Activated naive CD4-positive, alpha-beta T cell treated with Interleukin-2 at 50 U/mL for 16 hours (primary cell): ENCODE measurements around the gene HGS.

Source experiments
- DNase-seq: peaks from one replicate; pipeline ENCODE4 v3.0.0-alpha.2; 2020

HGS gene

DNA sequence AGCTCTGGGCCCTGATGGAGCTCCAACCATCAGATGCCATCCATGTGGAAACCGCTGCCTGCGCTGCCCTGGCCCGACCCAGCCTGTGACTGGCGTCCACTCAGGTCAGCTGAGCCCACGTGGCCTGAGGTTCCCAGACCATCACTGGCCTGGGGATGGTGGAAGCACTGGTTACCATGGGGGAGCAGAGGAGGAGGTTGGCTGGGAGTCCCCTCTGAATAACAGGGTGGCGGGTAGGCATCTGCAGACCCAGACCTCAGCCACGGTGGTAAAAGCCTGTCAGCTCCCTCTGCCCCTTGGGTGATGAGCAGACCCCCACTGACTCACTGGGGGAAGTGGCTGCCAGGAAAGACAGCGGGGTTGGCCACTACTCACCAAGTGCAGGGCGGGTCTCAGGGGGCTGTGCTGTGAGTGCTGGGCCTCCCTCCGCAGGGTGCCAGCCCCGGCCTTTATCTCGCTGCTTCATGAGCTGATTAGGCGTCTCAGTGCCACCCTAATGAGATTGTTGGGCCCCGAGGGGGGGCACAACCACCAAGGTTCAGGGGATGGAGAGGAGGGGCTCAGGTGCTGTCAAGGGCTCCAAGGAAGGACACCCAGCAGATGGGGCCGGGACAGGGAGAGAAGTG is 27.6 kb upstream of the HGS start, which contains the start of gene PDE6G:
TSS of gene PDE6G (minus strand) at position 425 of the 626 bp plus-strand sequence. CDS start 3,237 bp downstream, outside the sequence.
- DNase-seq, result no peak

DNA sequence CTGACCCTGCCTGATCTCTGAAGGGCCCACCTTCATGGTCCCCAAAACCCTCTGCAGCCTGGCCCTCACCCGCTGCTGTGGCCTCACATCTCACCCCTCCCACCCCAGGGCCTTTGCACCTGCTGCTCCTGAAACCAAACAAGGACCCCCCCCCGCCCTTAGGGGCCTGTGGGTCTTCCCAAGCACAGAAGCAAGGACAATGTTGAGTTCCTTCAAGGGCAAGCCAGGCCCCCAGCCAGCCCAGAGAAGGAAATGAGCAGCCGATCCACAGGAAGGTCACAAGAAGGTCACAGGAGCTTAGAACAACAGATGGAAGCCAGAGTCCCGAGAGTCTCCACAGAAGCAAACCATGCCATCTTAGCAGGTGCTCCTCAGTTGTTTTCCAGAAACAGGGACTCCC is 27.0 kb upstream of the HGS start:
- no peak for DNase-seq

DNA sequence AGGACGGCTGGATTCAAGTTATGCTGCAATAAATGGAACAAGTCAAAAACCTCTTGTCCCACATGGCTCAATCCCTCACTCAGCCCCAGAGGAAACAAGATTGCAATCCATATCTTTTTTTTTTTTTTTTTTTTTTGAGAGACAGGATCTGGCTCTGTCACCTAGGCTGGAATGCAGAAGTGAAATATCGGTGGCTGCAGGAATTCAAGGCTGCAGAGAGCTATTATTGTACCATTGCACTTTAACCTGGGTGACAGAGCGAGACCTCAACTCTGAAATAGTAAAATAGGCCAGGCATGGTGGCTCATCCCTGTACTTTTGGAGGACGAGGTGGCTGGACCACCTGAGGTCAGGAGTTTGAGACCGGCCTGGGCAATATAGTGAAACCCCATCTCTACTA is 24.8 kb upstream of the HGS start:
- no peak for DNase-seq

DNA sequence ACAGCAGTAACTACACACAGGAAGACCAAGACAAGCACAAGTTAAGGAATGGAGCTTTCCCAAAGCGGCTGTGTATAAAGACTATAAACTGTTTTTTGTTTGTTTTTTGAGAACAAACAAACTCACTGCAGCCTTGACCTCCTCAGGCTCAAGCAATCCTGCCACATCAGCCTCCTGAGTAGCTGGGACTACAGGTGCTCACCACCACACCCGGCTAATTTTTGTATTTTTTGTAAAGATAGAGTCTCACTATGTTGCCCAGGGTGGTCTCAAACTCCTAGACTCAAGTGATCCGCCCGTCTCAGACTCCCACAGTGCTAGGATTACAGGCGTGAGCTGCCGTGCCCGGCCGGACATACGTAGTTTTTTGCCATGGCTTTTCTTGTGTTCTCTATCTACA is 23.4 kb upstream of the HGS start:
- no peak for DNase-seq

DNA sequence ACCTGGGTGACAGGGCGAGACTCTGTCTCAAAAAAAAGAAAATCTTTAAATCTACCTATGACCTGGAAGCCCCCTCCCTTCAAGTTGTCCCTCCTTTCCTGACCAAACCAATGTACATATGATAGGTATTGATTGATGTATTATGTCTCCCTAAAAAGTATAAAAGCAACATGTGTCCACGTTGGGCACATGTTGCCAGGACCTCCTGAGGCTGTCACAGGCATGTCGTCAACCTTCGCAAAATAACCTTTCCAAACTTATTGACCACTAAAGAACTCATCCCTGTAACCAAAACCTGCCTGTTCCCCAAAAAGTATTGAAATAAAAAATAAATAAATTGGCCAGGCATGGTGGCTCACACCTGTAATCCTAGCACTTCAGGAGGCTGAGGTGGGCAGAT is 21.8 kb upstream of the HGS start:
- DNase-seq, result no peak

DNA sequence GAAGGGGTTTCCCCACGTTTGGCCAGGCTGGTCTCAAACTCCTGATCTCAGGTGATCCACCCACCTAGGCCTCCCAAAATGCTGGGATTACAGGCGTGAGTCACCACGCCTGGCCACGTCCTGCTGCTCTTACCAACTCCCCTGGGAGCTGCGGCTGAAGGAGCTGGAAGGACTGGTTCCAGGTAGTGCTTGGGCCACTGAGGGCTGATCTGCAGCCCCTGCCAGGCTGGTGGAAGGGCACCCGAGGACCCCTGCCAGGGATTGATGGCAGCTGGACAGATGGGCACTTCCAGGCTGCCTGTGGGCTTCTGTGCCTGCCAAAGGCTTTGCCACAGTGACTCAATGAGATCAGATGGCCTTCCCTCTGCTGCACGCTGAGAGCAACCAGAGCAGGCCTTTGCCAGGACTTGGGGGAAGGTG is 19.8 kb upstream of the HGS start:
- no peak for DNase-seq

DNA sequence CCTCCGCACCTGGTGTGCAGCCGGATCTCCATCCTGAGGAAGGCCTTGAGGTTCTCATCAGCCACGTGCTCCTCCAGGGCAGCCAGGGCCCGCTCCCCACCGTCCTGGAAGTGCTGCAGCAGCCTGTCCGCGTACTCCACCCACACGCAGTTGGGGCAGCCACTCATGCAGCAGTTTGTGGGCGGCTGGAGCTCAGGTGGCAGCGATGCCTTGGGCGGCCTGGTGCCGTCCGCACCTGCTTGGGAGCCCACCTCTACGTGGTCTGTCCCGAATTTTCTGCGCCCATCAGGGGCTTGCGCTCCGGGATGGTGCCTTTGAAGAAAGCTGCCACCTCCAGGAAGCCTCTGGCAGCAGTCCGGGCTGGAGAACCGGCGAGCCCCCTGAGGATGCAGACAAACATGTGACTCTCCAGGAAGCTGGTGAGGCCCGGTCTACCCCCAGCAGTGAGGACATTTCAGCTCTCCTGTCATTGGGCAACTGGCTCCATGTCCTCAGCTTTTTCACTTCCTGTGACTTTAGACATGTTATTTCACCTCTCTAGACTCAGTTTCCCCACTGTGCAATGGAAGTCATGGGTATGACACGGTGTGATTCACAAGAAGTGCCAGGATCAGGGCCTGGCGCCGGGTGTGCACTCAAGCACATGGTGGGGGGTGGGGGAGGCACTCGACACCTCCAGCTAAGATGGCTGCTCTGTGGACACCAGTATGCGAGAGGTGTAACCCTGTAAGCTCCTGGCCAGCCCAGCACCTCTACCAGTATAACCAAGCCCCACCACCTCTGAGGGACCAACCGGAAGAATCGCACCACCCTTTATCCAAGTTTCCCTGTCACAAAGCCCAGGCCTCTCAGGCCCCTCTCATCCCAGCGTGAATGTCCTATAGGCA is 18.4 kb upstream of the HGS start:
- DNase-seq, result peak; percentile 67

DNA sequence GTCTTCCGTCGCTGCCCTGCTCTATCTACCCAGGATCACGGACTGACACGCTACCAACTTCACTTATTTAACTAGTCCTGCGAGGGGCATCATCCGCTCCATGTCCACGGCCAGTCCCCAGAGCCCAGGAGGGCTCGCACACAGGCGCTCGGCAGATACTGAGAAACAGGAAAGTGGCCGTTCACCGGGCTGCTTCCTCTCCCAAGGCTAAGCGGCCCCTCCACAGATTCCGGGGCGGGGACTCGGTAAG is 17.8 kb upstream of the HGS start:
- DNase-seq, result no peak

DNA sequence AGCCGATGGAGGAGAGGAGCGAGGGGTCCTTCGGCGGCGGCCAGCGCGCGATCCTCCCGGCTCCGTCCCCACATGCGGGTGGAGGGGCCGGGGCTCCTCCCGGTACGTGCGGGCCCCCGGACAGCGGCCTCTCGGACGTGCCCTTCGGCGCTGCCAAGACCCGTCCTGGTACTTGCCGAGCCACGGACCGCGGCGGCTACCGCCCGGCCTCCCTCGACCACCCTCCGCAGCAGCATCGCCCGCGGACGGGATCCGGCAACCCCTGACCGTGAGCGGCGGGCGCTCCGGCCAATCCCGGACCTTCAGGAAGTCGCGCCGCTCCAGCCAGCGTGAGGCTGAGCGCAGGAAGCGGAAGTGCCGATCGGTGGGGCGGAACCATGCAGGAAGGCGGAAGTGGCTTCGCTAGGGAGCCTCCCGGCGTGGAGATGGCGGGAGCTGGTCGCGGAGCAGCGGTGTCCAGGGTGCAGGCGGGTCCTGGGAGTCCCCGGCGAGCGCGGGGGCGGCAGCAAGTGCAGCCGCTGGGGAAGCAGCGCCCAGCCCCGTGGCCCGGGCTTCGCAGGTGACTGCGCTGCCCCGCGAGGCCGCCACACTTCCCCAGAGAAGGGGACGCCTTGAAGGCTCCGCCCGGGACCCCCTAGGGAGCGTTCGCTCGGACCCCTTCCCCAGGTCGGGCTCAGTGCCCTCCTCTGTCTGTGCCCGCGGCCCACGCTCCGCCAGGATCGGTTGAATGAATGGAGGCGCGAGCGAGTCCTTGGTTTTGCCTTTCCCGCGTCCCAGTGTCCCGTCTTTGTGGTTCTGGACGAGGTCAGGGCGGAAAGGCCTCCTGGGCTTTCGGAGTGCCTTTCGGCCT is 17.2 kb upstream of the HGS start, which contains the start of the genes CCDC137 and OXLD1:
TSS of gene CCDC137 (plus strand) at position 396 of the 850 bp plus-strand sequence. CDS start at position 426, 30 bp downstream.
TSS of gene OXLD1 (minus strand) at position 264 of the 850 bp plus-strand sequence. CDS start at position 236, 28 bp downstream.
- peak; percentile 95 for DNase-seq

DNA sequence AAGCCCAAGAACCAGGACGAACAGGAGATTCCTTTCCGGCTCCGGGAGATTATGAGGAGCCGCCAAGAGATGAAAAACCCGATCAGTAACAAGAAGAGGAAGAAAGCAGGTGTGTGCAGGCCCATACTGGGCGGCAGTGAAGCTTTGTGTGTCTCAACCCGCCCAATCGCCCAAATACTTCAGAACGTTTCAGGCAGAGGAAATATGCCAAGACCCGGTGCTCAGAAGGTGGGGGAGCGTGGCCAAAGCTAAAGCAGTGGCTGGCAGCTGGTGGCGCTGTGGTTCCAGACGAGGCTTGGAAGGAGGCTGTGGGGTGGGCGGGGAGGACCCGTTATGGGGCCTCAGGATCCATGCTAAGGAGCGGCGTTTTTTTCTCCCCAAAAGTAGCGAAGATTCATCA is 16.1 kb upstream of the HGS start:
- DNase-seq, result no peak

DNA sequence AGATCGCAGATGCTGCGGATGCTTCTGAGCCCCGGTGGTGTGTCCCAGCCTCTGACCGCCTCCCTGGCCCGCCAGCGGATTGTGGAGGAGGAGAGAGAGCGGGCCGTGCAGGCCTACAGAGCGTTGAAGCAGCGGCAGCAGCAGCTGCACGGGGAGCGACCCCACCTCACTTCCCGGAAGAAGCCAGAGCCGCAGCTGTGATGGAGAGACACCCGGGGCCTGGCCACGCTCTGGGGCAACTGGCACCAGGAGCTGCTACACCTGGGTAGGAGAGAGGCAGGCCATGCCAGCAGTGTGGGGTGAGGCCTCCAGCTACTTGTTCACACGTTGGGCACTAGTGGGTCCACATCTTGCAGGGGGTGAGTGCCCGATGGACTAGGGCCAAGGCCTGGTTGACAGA is 11.3 kb upstream of the HGS start:
- DNase-seq, result no peak

DNA sequence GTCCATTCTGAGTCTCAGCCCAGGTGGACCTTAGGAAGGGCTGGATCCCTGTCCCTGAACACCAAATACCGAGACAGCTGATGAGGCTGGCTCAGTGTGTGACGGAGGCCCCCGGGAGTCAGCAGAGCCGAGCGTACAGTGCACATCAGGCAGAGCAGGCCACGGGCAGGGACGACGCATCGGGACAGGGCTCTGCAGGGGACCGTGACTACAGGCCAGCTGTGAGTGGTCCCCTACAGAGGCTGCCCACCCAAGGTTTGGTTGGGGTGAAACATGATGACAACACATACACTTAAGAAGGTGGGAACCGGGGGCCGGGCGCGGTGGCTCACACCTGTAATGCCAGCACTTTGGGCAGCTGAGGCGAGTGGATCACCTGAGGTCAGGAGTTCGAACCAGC is 10.9 kb upstream of the HGS start:
- no peak for DNase-seq

DNA sequence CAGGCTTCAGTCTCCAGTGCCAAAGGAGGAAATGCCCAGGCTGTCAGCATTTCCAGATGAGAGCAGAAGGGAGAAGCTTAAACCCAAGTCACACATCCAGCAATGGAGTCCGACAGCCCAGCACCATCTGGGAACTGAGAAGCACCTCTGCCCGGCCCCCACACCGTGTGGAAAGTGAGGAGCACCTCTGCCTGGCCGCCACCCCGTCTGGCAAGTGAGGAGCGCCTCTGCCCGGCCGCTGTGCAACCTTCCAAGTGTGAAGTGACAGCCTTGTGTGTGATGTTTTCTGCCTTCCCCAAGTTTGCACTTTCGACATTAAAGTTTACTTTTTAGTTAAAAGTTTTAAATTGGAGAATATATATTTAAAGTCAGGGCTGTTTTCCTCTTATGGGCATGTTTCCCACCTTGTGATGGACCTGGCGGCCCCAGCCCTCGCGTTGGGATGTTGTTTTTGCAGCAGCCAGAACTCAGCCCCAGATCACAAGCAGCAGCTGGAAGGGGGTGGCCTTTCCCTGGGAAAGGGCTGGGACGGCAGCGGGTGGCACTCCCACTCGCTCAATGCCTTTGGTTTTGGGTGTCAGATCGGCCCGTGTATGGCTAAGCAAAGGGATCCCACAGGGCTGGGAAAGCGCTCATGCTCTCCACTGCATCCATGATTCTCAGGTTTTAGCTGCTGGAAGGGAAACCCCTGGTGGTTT is 10.1 kb upstream of the HGS start:
- DNase-seq, result no peak

DNA sequence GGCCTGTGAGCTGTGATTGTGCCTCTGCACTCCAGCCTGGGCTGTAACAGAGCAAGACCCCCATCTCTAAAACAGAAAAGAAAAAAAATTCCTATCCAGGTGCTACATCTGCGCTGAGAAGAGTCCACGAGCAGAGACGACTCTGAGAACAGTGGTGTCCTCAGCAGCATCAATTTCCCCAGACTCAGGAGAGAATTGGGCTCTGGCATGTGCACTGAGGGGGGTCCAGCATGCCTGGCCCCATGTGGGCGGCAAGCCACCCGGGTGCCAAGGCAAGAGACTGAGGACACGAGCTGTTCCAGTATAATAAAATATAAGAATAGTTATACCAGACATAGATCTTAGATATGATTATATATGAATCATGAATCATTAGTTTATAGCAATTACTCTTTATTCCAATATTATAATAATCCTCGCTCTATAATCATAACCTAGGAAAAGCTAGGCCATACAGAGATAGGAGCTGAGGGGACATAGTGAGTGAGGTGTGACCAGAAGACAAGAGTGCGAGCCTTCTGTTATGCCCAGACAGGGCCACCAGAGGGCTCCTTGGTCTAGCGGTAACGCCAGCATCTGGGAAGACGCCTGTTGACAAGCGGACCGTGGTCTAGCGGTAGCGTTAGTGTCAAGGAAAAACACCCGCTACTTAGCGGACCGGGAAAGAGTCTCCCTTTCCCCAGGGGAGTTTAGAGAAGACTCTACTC is 8.1 kb upstream of the HGS start:
- DNase-seq, result peak; percentile 36

DNA sequence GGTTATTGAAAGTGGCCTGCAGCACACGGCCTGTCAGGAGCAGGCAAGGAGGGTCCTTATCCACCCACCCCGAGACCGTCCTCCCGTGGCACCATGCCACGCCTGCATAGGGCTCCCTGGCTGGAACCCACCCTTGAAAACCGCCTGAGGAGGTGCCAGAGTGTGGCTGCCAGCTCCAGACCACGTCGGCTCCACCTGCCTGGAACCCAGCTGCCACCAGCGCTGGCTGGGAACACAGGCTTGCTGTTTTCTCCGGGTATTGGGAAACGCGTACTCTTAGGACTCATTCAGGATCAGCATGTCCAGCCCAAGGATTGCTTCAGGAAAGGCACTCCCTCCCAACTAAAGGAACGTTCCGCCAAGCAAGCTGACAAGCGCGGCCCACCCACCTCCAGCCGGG is 6.9 kb upstream of the HGS start:
- DNase-seq, result no peak

DNA sequence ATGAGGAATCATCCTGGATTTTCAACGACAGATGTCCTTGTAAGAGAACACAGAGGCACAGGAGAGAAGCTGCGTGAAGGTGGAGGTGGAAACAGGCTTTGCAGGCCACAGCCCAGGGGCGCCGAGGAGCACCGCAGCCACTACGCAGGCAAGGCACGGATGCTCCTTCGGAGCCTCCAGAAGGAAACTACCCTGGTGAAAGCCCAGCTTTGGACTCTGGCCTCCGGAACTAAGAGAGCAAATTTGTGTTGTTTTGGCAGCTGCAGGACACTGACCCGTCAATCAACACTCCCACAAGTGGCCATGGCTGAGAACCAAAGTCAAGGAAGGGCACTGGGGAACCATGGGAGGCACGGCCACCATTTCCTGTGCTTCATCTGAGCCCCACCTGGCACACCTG is 3.7 kb upstream of the HGS start:
- no peak for DNase-seq

DNA sequence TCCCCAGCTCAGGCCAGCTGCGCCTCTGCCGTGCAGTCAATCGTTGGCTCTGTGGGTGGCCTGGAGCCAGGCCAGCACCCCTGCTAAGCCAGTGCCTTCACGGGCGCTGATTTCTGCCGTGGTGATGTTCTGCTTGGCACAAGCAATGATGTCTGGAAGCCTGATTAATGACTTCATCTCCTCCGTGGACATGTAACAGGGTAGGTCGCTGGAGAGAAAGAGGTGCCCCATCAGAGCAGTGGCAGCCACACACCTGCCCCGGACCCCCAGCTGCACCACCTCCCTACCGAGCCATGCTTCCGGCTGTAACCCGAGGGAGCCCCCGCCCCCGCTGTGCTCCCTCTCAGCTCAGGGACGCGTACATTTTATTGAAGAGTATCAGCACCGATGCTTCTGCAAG is 2.1 kb upstream of the HGS start:
- DNase-seq, result no peak

DNA sequence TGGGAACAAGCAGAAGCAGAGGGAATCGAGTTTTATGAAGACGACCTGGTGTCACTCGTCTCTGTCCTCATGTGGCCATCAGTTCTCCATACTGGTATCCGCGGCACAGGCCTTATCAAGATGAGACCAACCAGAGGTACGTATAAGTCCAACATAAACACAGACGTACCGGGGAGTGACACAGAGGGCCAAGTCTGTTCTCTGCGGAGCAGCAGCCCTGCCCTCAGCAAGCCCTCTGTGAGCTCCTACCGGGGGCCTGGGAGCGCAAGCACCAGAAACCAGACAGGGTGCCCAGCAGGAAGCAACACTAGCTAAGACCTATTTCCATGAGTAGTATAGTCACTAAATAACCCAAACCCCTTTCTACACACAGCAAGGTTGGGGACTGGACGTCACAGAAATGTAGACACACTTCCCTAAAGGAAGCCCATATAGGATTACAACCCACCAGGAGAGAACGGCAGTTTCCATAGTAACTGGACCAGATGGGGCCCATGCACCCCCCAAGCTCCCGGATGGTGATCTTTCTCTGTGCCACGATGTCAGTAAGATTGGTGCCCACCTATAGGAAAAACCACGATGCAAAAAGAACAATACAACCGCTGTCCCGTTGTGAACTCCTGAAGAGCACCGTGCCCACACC is 1.1 kb upstream of the HGS start:
- DNase-seq, result no peak

DNA sequence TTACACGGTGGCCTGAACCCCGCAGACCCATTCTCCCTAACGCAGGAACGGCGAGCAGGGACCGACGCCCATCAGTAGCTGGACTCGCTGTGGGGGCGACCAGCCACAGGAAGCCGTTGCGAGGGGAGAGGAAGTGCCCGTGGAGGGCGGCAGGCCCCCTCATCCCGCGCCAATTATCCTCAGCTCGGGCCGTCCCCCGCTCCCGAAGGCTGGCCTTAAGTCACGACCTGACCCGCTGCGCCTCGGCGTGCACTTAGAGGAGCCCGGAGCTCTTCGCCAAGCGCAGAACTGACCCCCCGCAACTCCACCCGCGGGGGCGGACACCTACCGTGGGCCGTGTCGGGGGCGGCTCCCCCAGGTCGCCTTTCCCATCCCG is 615 bp upstream of the HGS start:
- no peak for DNase-seq

DNA sequence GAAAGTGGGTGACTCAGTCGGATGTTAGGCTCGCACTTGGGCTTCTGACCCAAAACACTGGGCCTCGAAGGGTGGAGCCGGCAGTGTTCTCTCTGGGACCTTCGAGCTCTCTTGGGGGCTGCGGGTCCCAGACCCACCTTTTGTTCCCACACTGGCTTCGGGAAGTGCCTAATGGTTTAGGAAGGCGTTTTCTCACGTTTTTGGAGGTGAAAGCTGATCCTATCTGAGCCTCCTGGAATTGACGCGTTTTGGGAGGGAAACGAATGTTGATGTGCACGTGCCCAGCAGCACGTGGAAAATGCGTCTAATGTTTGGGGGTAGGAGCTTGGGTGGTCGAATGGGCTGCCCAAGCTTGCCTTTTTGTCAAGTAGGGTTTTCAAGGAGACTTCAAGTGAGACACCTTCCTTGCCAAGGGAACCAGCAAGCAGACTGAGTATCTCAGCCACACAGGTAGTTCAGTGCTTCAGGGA is 666 bp downstream of the HGS start:
- DNase-seq, result no peak

DNA sequence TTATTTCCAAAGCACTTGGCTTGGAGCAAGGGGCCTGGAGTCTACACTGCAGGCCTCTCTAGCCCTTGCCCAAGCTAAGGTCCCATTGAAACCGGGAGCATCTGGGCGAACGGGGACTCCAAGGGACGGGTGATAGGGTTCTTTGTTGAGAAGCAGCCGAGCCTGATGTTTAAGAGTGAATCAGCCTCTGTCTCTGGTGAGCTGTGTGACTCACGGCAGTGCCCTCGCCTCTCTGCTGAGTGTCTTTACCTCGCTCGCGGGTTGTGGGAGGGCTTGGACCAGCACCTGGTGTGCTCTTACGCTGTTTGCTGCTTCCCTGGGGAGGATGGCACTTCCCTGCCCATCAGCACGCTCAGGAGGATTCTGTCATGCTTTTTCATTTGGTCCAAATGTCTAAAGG is 1.3 kb downstream of the HGS start:
- peak; percentile 62 for DNase-seq

DNA sequence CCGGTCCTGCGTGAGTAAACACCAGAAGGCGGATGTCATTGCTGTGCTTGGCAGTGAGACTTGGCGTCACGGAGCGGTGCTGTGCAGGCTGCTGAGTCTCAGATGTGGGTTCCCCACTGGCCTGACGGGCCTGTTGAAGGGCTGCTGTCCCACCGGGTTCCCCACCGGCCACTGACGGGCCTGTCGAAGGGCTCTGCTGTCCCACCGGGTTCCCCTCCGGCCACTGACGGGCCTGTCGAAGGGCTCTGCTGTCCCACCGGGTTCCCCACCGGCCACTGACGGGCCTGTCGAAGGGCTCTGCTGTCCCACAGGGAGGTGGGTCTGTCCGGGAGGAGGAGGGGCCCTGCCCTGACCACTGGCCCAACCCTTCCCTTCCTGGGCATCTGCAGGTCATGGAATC is 2.8 kb downstream of the HGS start:
- no peak for DNase-seq
